ENCODE measurements around the gene ZSCAN20.

Gene ZSCAN20

GRCh38 chr1:33436557-33437285, 35.7 kb upstream of the ZSCAN20 start:
- intact Hi-C loops (cut with micrococcal nuclease): no loop called here
- no peaks in the 10 kb centered on the region for H3K36me3 Mint-ChIP-seq (ENCODE audit: low read depth)
- H3K27ac Mint-ChIP-seq: no peak overlapping the region
- no peaks in the 10 kb centered on the region for H3K9me3 Mint-ChIP-seq
- H3K4me1 Mint-ChIP-seq (ENCODE audit: low read depth): peaks cover 47% of the 10 kb centered on the region
- H3K4me3 Mint-ChIP-seq: no peak overlapping the region
- peaks cover 12% of the 10 kb centered on the region for H3K27me3 Mint-ChIP-seq

GRCh38 chr1:33438364-33439160, 33.9 kb upstream of the ZSCAN20 start:
- peaks cover 49% of the 10 kb centered on the region for H3K4me1 Mint-ChIP-seq (ENCODE audit: low read depth)
- no peak overlapping the region for H3K4me3 Mint-ChIP-seq
- intact Hi-C loops (cut with micrococcal nuclease): no loop called here
- H3K36me3 Mint-ChIP-seq (ENCODE audit: low read depth): no peaks in the 10 kb centered on the region
- H3K27ac Mint-ChIP-seq: no peak overlapping the region
- no peaks in the 10 kb centered on the region for H3K9me3 Mint-ChIP-seq
- H3K27me3 Mint-ChIP-seq: peaks cover 14% of the 10 kb centered on the region

GRCh38 chr1:33439662-33440061, 32.8 kb upstream of the ZSCAN20 start:
- H3K4me3 Mint-ChIP-seq: no peak overlapping the region
- peaks cover 38% of the 10 kb centered on the region for H3K4me1 Mint-ChIP-seq (ENCODE audit: low read depth)
- H3K27ac Mint-ChIP-seq: no peak overlapping the region
- no peaks in the 10 kb centered on the region for H3K36me3 Mint-ChIP-seq (ENCODE audit: low read depth)
- H3K27me3 Mint-ChIP-seq: peaks cover 14% of the 10 kb centered on the region
- no peaks in the 10 kb centered on the region for H3K9me3 Mint-ChIP-seq
- intact Hi-C loops (cut with micrococcal nuclease): no loop called here

GRCh38 chr1:33441088-33441745, 31.2 kb upstream of the ZSCAN20 start:
- no peaks in the 10 kb centered on the region for H3K36me3 Mint-ChIP-seq (ENCODE audit: low read depth)
- no peaks in the 10 kb centered on the region for H3K9me3 Mint-ChIP-seq
- peaks cover 34% of the 10 kb centered on the region for H3K4me1 Mint-ChIP-seq (ENCODE audit: low read depth)
- peak overlapping the region; percentile 2 for H3K4me3 Mint-ChIP-seq
- intact Hi-C loops (cut with micrococcal nuclease): no loop called here
- no peak overlapping the region for H3K27ac Mint-ChIP-seq
- H3K27me3 Mint-ChIP-seq: peaks cover 14% of the 10 kb centered on the region

- H3K36me3 Mint-ChIP-seq (ENCODE audit: low read depth): no peaks in the 10 kb centered on the region
- H3K27me3 Mint-ChIP-seq: peaks cover 15% of the 10 kb centered on the region
- intact Hi-C loops (cut with micrococcal nuclease): no loop called here
- no peaks in the 10 kb centered on the region for H3K9me3 Mint-ChIP-seq
- H3K4me1 Mint-ChIP-seq (ENCODE audit: low read depth): peaks cover 38% of the 10 kb centered on the region
- H3K27ac Mint-ChIP-seq: no peak overlapping the region
- no peak overlapping the region for H3K4me3 Mint-ChIP-seq
Measured at GRCh38 chr1:33442141-33442540, 30.3 kb upstream of the ZSCAN20 start.

- Mint-ChIP-seq H3K27me3 (peaks cover 16% of the 10 kb centered on the region), H3K9me3 (no peaks in the 10 kb centered on the region), H3K4me1 (ENCODE audit: low read depth) (peaks cover 38% of the 10 kb centered on the region), H3K27ac (no peak overlapping the region), H3K4me3 (no peak overlapping the region), H3K36me3 (ENCODE audit: low read depth) (no peaks in the 10 kb centered on the region)
- intact Hi-C loops (cut with micrococcal nuclease): no loop called here
Measured at GRCh38 chr1:33443080-33443704, 29.3 kb upstream of the ZSCAN20 start.

GRCh38 chr1:33443705-33444180, 28.7 kb upstream of the ZSCAN20 start:
- Mint-ChIP-seq H3K36me3 (ENCODE audit: low read depth) (no peaks in the 10 kb centered on the region), H3K27ac (no peak overlapping the region), H3K27me3 (peaks cover 19% of the 10 kb centered on the region), H3K4me1 (ENCODE audit: low read depth) (peaks cover 38% of the 10 kb centered on the region), H3K9me3 (no peaks in the 10 kb centered on the region), H3K4me3 (no peak overlapping the region)
- intact Hi-C loops (cut with micrococcal nuclease): no loop called here

- H3K4me1 Mint-ChIP-seq (ENCODE audit: low read depth): peaks cover 30% of the 10 kb centered on the region
- no peak overlapping the region for H3K4me3 Mint-ChIP-seq
- H3K36me3 Mint-ChIP-seq (ENCODE audit: low read depth): no peaks in the 10 kb centered on the region
- peaks cover 23% of the 10 kb centered on the region for H3K27me3 Mint-ChIP-seq
- H3K9me3 Mint-ChIP-seq: no peaks in the 10 kb centered on the region
- H3K27ac Mint-ChIP-seq: no peak overlapping the region
- intact Hi-C loops (cut with micrococcal nuclease): no loop called here
Measured at GRCh38 chr1:33445108-33445507, 27.3 kb upstream of the ZSCAN20 start.

GRCh38 chr1:33446590-33446989, 25.9 kb upstream of the ZSCAN20 start:
- no peak overlapping the region for H3K27ac Mint-ChIP-seq
- H3K4me3 Mint-ChIP-seq: no peak overlapping the region
- no peaks in the 10 kb centered on the region for H3K36me3 Mint-ChIP-seq (ENCODE audit: low read depth)
- intact Hi-C loops (cut with micrococcal nuclease): no loop called here
- H3K4me1 Mint-ChIP-seq (ENCODE audit: low read depth): peaks cover 15% of the 10 kb centered on the region
- peaks cover 19% of the 10 kb centered on the region for H3K27me3 Mint-ChIP-seq
- H3K9me3 Mint-ChIP-seq: no peaks in the 10 kb centered on the region

GRCh38 chr1:33454646-33455282, 17.7 kb upstream of the ZSCAN20 start:
- peaks cover 8% of the 10 kb centered on the region for H3K27me3 Mint-ChIP-seq
- intact Hi-C loops (cut with micrococcal nuclease): loop anchor here (10.0 kb wide), 1 partner anchor 70 kb away; no protein-coding TSS in a partner anchor

GRCh38 chr1:33455539-33456501, 16.6 kb upstream of the ZSCAN20 start:
- Mint-ChIP-seq H3K4me3 (peak overlapping the region; percentile 66), H3K9me3 (no peaks in the 10 kb centered on the region), H3K4me1 (ENCODE audit: low read depth) (peaks cover 56% of the 10 kb centered on the region), H3K27me3 (no peaks in the 10 kb centered on the region), H3K27ac (peak overlapping the region; percentile 83), H3K36me3 (ENCODE audit: low read depth) (no peaks in the 10 kb centered on the region)
- intact Hi-C loops (cut with micrococcal nuclease): loop anchor here (10.0 kb wide), 1 partner anchor 71 kb away; no protein-coding TSS in a partner anchor

More at GRCh38 chr1:33454646-33455282, 17.7 kb upstream of the ZSCAN20 start:
- Mint-ChIP-seq H3K4me3 (no peak overlapping the region), H3K4me1 (ENCODE audit: low read depth) (peaks cover 46% of the 10 kb centered on the region), H3K27ac (peak overlapping the region; percentile 23), H3K9me3 (no peaks in the 10 kb centered on the region), H3K36me3 (ENCODE audit: low read depth) (no peaks in the 10 kb centered on the region)

GRCh38 chr1:33456502-33456886, 16.0 kb upstream of the ZSCAN20 start:
- intact Hi-C loops (cut with micrococcal nuclease): loop anchor here (10.0 kb wide), 1 partner anchor 72 kb away; no protein-coding TSS in a partner anchor
- peaks cover 63% of the 10 kb centered on the region for H3K4me1 Mint-ChIP-seq (ENCODE audit: low read depth)
- no peaks in the 10 kb centered on the region for H3K27me3 Mint-ChIP-seq
- H3K36me3 Mint-ChIP-seq (ENCODE audit: low read depth): no peaks in the 10 kb centered on the region
- peak overlapping the region; percentile 83 for H3K27ac Mint-ChIP-seq
- no peak overlapping the region for H3K4me3 Mint-ChIP-seq
- H3K9me3 Mint-ChIP-seq: no peaks in the 10 kb centered on the region

Data from dendritic cell treated with granulocyte-macrophage colony-stimulating factor and Interleukin-4, amounts not matched to agents 40 ng/mL and 50 ng/mL, for 4 days (primary cell).